ENCODE measurements around the gene CREB5. TPM values are rescaled to one million over a fixed set of nuclear protein-coding genes. Genes with fewer than 3 reads are reported as not detected.
A peak's percentile ranks its signal among the peaks of the same experiment; 100 is the strongest.

The CREB5 gene
- total and polyA plus RNA-seq, 8 donors, result 2.5 to 11.5 (median 3.6) TPM

- Histone ChIP-seq H3K27me3 (no peaks in the 10 kb centered on the region), H3K4me1 (no peaks in the 10 kb centered on the region), H3K36me3 (no peaks in the 10 kb centered on the region), H3K4me3 (no peak overlapping the region), H3K9me3 (no peaks in the 10 kb centered on the region), H3K27ac (no peak overlapping the region)
- ATAC-seq, result no peak
- intact Hi-C loops (cut with DNase I), result no loop called here
- TF ChIP-seq CTCF (IDR thresholded peaks at IDR 0.05), result no peak
- no peak for DNase-seq
- 79 to 82% methylated on average over 2 of the region's 2 CpGs for WGBS, 2 donors
- FAIRE-seq, result no peak
Observed at GRCh38 chr7:28617308-28617880, 205.1 kb downstream of the CREB5 start.

- H3K27ac ChIP-seq, result peak overlapping the region in 1 of 4 donors; percentile 10
- no peaks in the 10 kb centered on the region for H3K9me3 ChIP-seq
- no peak for FAIRE-seq
- peak in 3 of 4 donors; percentile 24 to 51 (median 35) for ATAC-seq
- 77% methylated on average over 3 of the region's 3 CpGs for WGBS, 2 donors
- TF ChIP-seq CTCF (IDR thresholded peaks at IDR 0.05), result no peak
- intact Hi-C loops (cut with DNase I), result no loop called here
- H3K4me1 ChIP-seq, result no peaks in the 10 kb centered on the region
- no peaks in the 10 kb centered on the region for H3K36me3 ChIP-seq
- no peaks in the 10 kb centered on the region for H3K27me3 ChIP-seq
- DNase-seq, result no peak
- no peak overlapping the region for H3K4me3 ChIP-seq
Observed at GRCh38 chr7:28618383-28618782, 206.1 kb downstream of the CREB5 start.

- H3K4me1 ChIP-seq, result peaks cover 0 to 2% (median 0%) of the 10 kb centered on the region in 3 donors
- no peak overlapping the region for H3K4me3 ChIP-seq
- DNase-seq (no peak), FAIRE-seq (no peak), ATAC-seq (no peak)
- intact Hi-C loops (cut with DNase I), result no loop called here
- TF ChIP-seq CTCF (IDR thresholded peaks at IDR 0.05), result no peak
- H3K36me3 ChIP-seq, result no peaks in the 10 kb centered on the region
- no peaks in the 10 kb centered on the region for H3K27me3 ChIP-seq
- H3K27ac ChIP-seq, result peak overlapping the region in 1 of 4 donors; percentile 10
- 94 to 97% methylated on average over 3 of the region's 3 CpGs for WGBS, 2 donors
- no peaks in the 10 kb centered on the region for H3K9me3 ChIP-seq
Observed at GRCh38 chr7:28619256-28619655, 206.9 kb downstream of the CREB5 start.

GRCh38 chr7:28621369-28621841 is 209.1 kb downstream of the CREB5 start:
- no peak for TF ChIP-seq CTCF (IDR thresholded peaks at IDR 0.05)
- peaks cover 0 to 3% (median 0%) of the 10 kb centered on the region in 3 donors for H3K4me1 ChIP-seq
- H3K27me3 ChIP-seq, result peaks cover 0 to 8% (median 0%) of the 10 kb centered on the region in 4 donors
- DNase-seq (no peak), FAIRE-seq (no peak), ATAC-seq (peak in 3 of 4 donors; percentile 62 to 68 (median 68))
- no peak overlapping the region for H3K4me3 ChIP-seq
- intact Hi-C loops (cut with DNase I), result no loop called here
- peak overlapping the region in 3 of 4 donors; percentile 31 to 78 (median 68) for H3K27ac ChIP-seq
- 33 to 34% methylated on average over 6 of the region's 6 CpGs for WGBS, 2 donors
- H3K9me3 ChIP-seq, result no peaks in the 10 kb centered on the region
- no peaks in the 10 kb centered on the region for H3K36me3 ChIP-seq

GRCh38 chr7:28623105-28623730 is 210.9 kb downstream of the CREB5 start:
- ATAC-seq (no peak), DNase-seq (no peak), FAIRE-seq (no peak)
- WGBS, 2 donors, result 69 to 71% methylated on average over 5 of the region's 5 CpGs
- Histone ChIP-seq H3K4me3 (no peak overlapping the region), H3K4me1 (peaks cover 0 to 3% (median 0%) of the 10 kb centered on the region in 3 donors), H3K27ac (no peak overlapping the region), H3K27me3 (peaks cover 0 to 8% (median 0%) of the 10 kb centered on the region in 4 donors), H3K36me3 (no peaks in the 10 kb centered on the region), H3K9me3 (no peaks in the 10 kb centered on the region)
- intact Hi-C loops (cut with DNase I), result no loop called here
- TF ChIP-seq CTCF (IDR thresholded peaks at IDR 0.05), result no peak

All from pancreas (tissue), 10 donors.